Heart right ventricle (tissue), 16 donors: ENCODE data around the gene RUNX1. TPM values are rescaled to one million over a fixed set of nuclear protein-coding genes. Genes with fewer than 3 reads are reported as not detected.

ENCODE experiments used
- ATAC-seq, 8 donors: fragments of 200-7000 bp; cut with Tn5 transposase; one replicate each; pipeline ENCODE4 v1.9.1; 2020; ENCODE audit warnings: mild to moderate bottlenecking in 8 of 8, moderate library complexity in 8 of 8, moderate number of reproducible peaks in 1 of 8
- DNase-seq, 2 donors: peaks; one replicate each; pipeline ENCODE4 v3.0.0-alpha.2; 2020
- H3K27ac ChIP-seq, 10 donors: fragments of 200-600 bp; sonication (generic) in 2 of 10; one replicate each; pipeline versions ENCODE4 v1.5.0 to v1.8.0; 2020 to 2022; ENCODE audit warnings: mild to moderate bottlenecking in 3 of 10
- H3K27me3 ChIP-seq, 7 donors: fragments of 200-600 bp; one replicate each; pipeline ENCODE4 v1.8.0; 2021 to 2022; ENCODE audit warnings: mild to moderate bottlenecking in 2 of 7
- H3K36me3 ChIP-seq, 9 donors: fragments of 200-600 bp; sonication (generic) in 1 of 9; one replicate each; pipeline versions ENCODE4 v1.5.0 to v1.8.0; 2020 to 2022; ENCODE audit warnings: mild to moderate bottlenecking in 2 of 9
- H3K4me1 ChIP-seq, 9 donors: fragments of 200-600 bp; sonication (generic) in 1 of 9; one replicate each; pipeline versions ENCODE4 v1.5.0 to v1.8.0; 2020 to 2022; ENCODE audit warnings: mild to moderate bottlenecking in 4 of 9
- H3K4me3 ChIP-seq, 10 donors: fragments of 200-600 bp; sonication (generic) in 2 of 10; one replicate each; pipeline versions ENCODE4 v1.5.0 to v1.8.0; 2020 to 2022; ENCODE audit warnings: mild to moderate bottlenecking in 7 of 10, moderate library complexity in 2 of 10
- H3K9me3 ChIP-seq, 11 donors: fragments of 200-600 bp in 10 of 11; sonication (generic) in 2 of 11; one replicate each; pipeline versions ENCODE4 v1.5.0 to v1.8.0; 2013 to 2022; ENCODE audit warnings: mild to moderate bottlenecking in 2 of 11, control low read depth in 1 of 11, moderate library complexity in 1 of 11
- WGBS, 2 donors: extraction: QIAGEN DNeasy Blood & Tissue Kit; methylation state at CpG; one replicate each; pipeline ENCODE4 v1.1.7; 2013; ENCODE audit warnings: inconsistent platforms in 1 of 2; 5-methylcytosine and 5-hydroxymethylcytosine counted together
- intact Hi-C, 10 donors: fragments of 100-400 bp; cut with DNase I; formaldehyde crosslinking; loops; one replicate each; pipeline versions ENCODE4 v1.11.1 to v1.14.2; 2022
- polyA plus RNA-seq, 2 donors: library from polyadenylated mRNA; stranded (reverse); fragments of 200-250 nt; gene quantifications; one replicate each; pipeline ENCODE4 v1.2.3, GENCODE V29; 2013
- total RNA-seq, 10 donors: library from RNA; stranded (reverse); fragmentation: NEBNext Ultra II Directional in 3 of 10; extraction: Animal tissue kit (Norgen Biotek cat#: 25700) in 3 of 10; gene quantifications; one replicate each; pipeline versions ENCODE4 v1.2.1 to v1.2.4, GENCODE V29; 2021 to 2023
- TF ChIP-seq, protein P1 (sequence below), 9 donors: fragments of 200-600 bp; sonication (generic) in 2 of 9; IDR thresholded peaks; one replicate each; pipeline versions ENCODE4 v1.5.0 to v1.8.0; 2021 to 2022; ENCODE audit warnings: antibody characterized with exemption in 9 of 9, mild to moderate bottlenecking in 5 of 9, moderate library complexity in 1 of 9
- donor health status: Arrhythmogenic right ventricular cardiomyopathy.
- donor health status: ischemic (EF 13 %, LVEDD 7.1; RV severe dilation, severe dysfunction).
- donor health status: healthy with polysubstance abuse.
- donor health status: DM: no; HTN: yes; CAD: no.
- donor health status: DM: no; HTN: no; CAD: no.
- donor health status: ischemic (EF 25% LVEDD 6.9; RV normal size, moderate dysfunction).
- donor health status: ischemic (EF 25% LVEDD 5.7; RV mildly dilated, moderate dysfunction).
- donor health status: healthy.
- donor health status: DM: yes; HTN: yes; CAD: no.
- donor health status: Ischemic cardiomyopathy.
- donor health status: ischemic (EF 35%, LVEDD 5.7; RV mildly dilated, moderate dysfunction).
- donor health status: nonischemic (EF 11% LVEDD 7.7; RV severe dilation, severe dysfunction).
- donor health status: DM: yes; HTN: yes; CAD: no.
- donor health status: PGD.
- donor health status: ischemic (EF 29% LVEDD 5.4; RV normal size, mild dysfunction).
- donor health status: nonischemic (EF 23%, LVEDD 6.1; RV moderate dilation, normal function).

Gene RUNX1
- total and polyA plus RNA-seq, 12 donors, result 0.88 to 29.3 (median 3.5) TPM

DNA sequence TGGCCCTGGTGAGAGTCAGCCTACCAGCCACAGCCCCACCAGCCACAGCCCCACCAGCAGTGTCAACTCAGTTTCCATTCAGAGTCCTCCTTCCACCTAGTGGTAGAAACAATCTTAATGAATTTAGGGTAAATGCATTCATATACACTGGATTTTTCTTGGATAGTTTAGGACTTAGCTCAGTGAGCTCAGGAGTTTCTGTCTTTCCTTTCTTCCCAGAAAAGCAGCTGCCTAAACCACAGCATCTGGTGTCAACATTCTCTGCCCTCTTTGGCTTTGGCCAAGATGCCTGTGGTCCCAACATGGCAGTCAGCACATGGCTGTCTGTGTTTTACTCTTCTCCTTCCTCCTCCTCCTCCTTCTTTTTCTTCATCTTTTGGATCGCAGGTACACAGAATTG lies 286.3 kb downstream of the RUNX1 start:
- no peak overlapping the region for H3K4me3 ChIP-seq
- H3K4me1 ChIP-seq, result no peaks in the 10 kb centered on the region
- peaks cover 0 to 8% (median 0%) of the 10 kb centered on the region in 11 donors for H3K9me3 ChIP-seq
- DNase-seq, result no peak
- ATAC-seq, result no peak
- H3K27me3 ChIP-seq, result peaks cover 0 to 13% (median 0%) of the 10 kb centered on the region in 7 donors
- H3K36me3 ChIP-seq, result no peaks in the 10 kb centered on the region
- no peak overlapping the region for H3K27ac ChIP-seq
- intact Hi-C loops, result no loop called here
- 96 to 98% methylated on average over 1 of the region's 1 CpG for WGBS, 2 donors
- TF ChIP-seq, protein P1, sequence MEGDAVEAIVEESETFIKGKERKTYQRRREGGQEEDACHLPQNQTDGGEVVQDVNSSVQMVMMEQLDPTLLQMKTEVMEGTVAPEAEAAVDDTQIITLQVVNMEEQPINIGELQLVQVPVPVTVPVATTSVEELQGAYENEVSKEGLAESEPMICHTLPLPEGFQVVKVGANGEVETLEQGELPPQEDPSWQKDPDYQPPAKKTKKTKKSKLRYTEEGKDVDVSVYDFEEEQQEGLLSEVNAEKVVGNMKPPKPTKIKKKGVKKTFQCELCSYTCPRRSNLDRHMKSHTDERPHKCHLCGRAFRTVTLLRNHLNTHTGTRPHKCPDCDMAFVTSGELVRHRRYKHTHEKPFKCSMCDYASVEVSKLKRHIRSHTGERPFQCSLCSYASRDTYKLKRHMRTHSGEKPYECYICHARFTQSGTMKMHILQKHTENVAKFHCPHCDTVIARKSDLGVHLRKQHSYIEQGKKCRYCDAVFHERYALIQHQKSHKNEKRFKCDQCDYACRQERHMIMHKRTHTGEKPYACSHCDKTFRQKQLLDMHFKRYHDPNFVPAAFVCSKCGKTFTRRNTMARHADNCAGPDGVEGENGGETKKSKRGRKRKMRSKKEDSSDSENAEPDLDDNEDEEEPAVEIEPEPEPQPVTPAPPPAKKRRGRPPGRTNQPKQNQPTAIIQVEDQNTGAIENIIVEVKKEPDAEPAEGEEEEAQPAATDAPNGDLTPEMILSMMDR (IDR thresholded peaks at IDR 0.05), result no peak

DNA sequence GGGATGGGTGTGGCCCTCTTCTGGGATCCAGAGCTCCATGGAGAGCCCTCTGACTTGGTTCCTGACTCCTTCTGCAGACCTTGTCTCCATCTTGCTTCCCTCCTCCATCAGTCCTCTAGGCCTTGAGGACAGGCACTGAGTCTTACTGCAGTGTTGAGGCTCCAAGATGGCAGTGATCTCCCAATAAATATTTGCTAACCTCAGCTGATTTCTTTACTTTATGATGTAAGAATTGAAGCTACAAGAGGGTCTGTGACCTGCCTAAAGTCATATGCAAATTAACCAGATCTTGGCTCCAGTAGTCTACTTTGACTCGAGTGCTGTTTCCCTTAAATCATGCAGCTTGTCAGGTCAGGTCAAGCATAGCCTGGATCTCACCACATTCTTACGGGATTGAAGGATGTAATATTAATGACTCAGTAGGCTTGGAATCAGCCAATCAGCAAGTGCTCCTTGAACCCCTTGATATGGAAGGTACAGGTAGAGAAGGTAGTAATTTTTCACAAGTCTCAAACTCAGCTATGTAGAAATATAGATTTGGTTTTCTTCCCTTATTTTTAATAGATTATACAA lies 287.3 kb downstream of the RUNX1 start:
- DNase-seq (no peak), ATAC-seq (no peak)
- Histone ChIP-seq H3K36me3 (no peaks in the 10 kb centered on the region), H3K4me3 (no peak overlapping the region), H3K4me1 (no peaks in the 10 kb centered on the region), H3K27ac (no peak overlapping the region), H3K9me3 (peaks cover 0 to 8% (median 0%) of the 10 kb centered on the region in 11 donors), H3K27me3 (peaks cover 0 to 13% (median 0%) of the 10 kb centered on the region in 7 donors)
- TF ChIP-seq, protein P1 (IDR thresholded peaks at IDR 0.05), result no peak
- WGBS, 2 donors, result 73 to 75% methylated on average over 2 of the region's 2 CpGs
- intact Hi-C loops, result no loop called here

DNA sequence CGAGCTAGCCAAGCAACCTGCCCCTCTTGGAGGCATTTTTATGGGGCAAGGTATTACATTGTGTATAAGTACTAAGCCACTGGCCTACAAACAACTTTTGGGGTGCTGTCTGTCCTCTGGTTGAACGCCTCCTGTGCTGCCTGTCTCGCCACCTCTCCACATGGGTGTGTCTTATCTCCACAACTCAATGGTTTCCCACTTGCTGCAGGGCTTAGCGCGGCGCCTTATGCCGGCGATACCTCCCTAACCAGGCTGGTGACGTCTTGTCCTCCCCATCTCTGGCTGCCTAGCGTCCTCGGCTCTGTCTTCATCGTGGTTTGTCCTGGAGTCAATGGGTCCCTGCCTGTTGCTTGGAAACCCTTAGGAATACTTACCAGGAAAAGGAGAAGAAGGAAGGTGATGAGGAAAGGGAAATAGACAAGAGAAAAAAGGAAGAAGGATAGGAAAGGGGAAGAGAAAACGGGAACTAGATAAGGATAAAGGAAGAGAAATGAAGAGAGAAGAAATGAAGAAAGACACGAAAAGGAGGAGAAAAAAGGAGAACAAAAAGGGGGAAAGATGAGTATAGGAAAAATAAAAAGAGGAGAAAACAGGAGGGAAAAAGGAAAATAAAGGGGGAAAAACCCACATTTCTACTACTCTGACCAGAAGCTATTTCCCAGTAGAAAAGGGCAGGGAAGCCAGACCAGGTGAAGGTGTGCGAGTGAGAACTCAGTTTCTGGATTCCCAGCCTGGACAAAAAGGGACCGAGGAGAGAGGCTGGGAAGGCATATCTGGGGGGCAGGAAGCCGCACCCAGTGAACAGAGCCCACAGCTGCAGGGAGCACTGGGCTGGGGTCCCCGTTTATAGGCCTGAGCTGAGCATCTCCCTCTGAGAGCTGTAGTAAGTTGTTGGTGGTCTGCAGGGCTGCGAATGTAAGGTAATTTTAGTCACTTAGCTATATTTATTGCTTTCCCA lies 294.1 kb downstream of the RUNX1 start:
- intact Hi-C loops, result loop anchor here in 1 of 10 donors (10.0 kb wide), 1 partner anchor 1190 kb away; no protein-coding TSS in a partner anchor
- ATAC-seq (no peak), DNase-seq (no peak)
- H3K27me3 ChIP-seq, result peaks cover 0 to 19% (median 6%) of the 10 kb centered on the region in 7 donors
- no peak overlapping the region for H3K4me3 ChIP-seq
- TF ChIP-seq, protein P1 (IDR thresholded peaks at IDR 0.05), result no peak
- 84 to 86% methylated on average over 19 of the region's 19 CpGs for WGBS, 2 donors
- no peaks in the 10 kb centered on the region for H3K4me1 ChIP-seq
- H3K27ac ChIP-seq, result no peak overlapping the region
- no peaks in the 10 kb centered on the region for H3K36me3 ChIP-seq
- no peaks in the 10 kb centered on the region for H3K9me3 ChIP-seq

DNA sequence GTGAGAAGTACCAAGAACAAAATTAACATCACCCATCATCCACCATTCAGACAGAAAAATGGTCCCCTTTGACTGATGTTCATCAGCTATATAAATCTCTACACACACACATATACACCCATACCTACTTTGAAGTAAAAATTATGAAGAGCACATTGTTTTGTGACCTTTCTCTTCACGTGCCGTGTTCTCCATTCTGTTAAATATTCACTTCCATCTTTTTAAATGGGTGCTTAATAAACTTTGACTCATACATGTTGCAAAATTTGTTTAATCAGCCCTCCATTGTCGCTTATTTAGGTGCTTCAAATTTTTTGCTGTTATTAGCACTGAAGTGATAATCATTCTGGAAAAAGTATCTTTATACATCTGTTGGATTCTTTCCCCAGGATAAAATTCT lies 300.2 kb downstream of the RUNX1 start:
- intact Hi-C loops, result loop anchor here (5.0 to 10.0 kb wide), 12 partner anchors 138 to 1278 kb away; no protein-coding TSS in a partner anchor
- ATAC-seq, result no peak
- WGBS, 2 donors, result 82 to 93% methylated on average over 3 of the region's 3 CpGs
- Histone ChIP-seq H3K4me3 (no peak overlapping the region), H3K27me3 (peaks cover 0 to 10% (median 6%) of the 10 kb centered on the region in 7 donors), H3K27ac (no peak overlapping the region), H3K4me1 (peaks cover 0 to 12% (median 3%) of the 10 kb centered on the region in 9 donors), H3K9me3 (no peaks in the 10 kb centered on the region), H3K36me3 (no peaks in the 10 kb centered on the region)
- TF ChIP-seq, protein P1 (IDR thresholded peaks at IDR 0.05), result no peak
- no peak for DNase-seq
